ENCODE data around the gene TRMT10B.

Gene TRMT10B, protein sequence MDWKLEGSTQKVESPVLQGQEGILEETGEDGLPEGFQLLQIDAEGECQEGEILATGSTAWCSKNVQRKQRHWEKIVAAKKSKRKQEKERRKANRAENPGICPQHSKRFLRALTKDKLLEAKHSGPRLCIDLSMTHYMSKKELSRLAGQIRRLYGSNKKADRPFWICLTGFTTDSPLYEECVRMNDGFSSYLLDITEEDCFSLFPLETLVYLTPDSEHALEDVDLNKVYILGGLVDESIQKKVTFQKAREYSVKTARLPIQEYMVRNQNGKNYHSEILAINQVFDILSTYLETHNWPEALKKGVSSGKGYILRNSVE

DNA sequence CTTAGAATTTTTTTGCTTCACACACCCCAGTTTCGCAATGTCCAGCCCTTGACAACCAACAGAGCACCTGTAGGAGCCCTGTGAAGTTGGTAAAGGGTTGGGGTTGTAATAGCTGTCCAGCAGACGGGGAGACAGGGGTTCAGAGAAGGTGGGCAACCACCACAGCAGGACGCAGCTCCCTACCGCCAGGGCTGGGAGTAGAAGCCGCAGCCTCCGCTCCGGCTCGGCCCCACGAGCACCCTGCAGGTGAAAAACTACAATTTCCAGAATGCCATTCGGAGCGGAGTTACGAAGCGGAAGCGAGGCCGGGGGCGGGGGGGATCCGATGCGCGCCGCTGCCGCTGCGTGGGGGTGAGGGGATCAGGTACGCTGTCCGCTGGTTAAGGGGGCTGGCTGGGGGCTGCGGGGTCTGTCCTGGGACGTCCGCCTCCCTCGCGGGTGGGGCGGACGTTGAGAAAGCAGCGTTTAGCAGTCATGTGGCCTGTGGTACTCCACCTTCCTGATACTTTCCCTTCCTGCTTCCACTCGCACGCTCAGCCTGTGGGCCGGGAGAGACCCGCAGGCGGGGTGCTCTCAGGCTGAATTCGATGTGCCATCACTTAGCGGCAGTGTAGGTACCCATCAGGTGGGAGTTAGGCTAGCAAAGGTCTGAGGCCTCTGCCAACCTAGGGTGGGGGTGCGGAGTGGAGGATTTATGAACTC lies at the start of gene TRMT10B:
TRMT10B (plus strand) TSS at position 317 of the 702 bp plus-strand sequence. CDS start 8,127 bp downstream, outside the sequence.
- DNase-seq (ENCODE audit: low read depth, low spot score): no peak
- peak within 1 kb of the TSS; percentile 79 for H3K4me3 ChIP-seq (ENCODE audit: low read depth, low read length)
- POLR2A ChIA-PET: no interaction called here
- TF ChIP-seq, protein P1, sequence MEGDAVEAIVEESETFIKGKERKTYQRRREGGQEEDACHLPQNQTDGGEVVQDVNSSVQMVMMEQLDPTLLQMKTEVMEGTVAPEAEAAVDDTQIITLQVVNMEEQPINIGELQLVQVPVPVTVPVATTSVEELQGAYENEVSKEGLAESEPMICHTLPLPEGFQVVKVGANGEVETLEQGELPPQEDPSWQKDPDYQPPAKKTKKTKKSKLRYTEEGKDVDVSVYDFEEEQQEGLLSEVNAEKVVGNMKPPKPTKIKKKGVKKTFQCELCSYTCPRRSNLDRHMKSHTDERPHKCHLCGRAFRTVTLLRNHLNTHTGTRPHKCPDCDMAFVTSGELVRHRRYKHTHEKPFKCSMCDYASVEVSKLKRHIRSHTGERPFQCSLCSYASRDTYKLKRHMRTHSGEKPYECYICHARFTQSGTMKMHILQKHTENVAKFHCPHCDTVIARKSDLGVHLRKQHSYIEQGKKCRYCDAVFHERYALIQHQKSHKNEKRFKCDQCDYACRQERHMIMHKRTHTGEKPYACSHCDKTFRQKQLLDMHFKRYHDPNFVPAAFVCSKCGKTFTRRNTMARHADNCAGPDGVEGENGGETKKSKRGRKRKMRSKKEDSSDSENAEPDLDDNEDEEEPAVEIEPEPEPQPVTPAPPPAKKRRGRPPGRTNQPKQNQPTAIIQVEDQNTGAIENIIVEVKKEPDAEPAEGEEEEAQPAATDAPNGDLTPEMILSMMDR (IDR thresholded peaks at IDR 0.05; ENCODE audit: insufficient read depth, low read length, missing control alignments): no peak
- CTCF ChIA-PET: interaction anchor here (0.9 kb wide), 1 partner anchor 149 kb away, joined by 3 read pairs; no protein-coding TSS in a partner anchor

DNA sequence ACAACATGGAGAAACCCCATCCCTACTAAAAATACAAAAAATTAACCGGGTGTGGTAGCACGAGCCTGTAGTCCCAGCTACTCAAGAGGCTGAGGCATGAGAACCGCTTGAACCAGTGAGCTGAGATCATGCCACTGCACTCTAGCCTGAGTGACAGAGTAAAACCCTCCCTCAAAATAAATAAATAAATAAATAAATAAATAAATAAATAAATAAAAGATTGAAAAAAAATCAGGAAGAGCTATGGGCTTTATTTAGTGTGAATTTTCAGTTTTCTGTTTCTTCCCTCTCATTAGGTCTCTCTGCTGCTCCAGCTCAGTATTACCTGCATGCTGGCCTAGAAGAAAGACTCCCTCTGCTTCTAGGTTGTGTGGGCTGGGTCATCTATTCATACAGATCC lies 47.8 kb upstream of the TRMT10B start:
- H3K4me3 ChIP-seq (ENCODE audit: low read depth, low read length): no peak overlapping the region
- POLR2A ChIA-PET: no interaction called here

DNA sequence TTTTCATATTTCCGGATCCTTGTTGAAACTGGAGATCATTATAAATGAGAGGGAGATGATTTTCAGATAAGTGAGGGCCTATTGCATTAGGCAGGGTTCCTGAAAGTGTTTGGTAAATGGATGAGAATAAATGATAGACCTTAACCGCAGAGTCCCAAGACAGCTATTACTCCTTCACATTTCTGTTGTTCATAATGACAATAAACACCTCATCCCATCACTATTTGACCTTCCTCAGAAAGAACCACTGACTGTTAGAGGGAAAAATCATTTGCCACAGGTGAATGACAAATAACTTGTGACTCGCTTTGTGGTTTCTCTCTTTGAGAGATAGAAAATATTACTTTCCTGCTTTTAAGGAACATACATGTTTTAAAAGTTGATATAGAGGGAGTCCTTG lies 47.3 kb upstream of the TRMT10B start:
- POLR2A ChIA-PET: no interaction called here
- DNase-seq (ENCODE audit: low read depth, low spot score): no peak
- CTCF ChIA-PET: no interaction called here
- TF ChIP-seq, protein P1 (IDR thresholded peaks at IDR 0.05; ENCODE audit: insufficient read depth, low read length, missing control alignments): no peak
- no peak overlapping the region for H3K4me3 ChIP-seq (ENCODE audit: low read depth, low read length)

More for the DNA sequence above, 47.8 kb upstream of the TRMT10B start:
- TF ChIP-seq, protein P1 (IDR thresholded peaks at IDR 0.05; ENCODE audit: insufficient read depth, low read length, missing control alignments): no peak
- CTCF ChIA-PET: no interaction called here
- DNase-seq (ENCODE audit: low read depth, low spot score): no peak

DNA sequence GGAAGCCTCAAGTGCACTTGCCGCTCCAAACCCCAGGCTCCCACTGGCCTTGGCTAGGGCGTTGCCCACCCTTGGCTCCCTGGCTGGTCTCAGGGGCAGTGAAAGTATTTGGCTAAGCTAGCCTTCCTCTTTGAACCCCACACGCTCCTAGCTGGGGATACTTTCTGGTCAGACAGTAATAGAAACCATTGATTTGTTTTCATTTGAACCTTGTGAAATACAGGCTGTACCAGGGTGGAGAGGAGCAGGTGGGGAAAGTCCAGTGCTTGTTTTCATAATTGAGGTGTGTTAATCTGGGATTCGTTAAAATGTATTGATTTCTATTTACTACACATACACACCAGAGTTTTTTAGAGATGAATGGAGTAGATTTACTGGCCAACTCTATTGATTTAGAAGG lies 45.9 kb upstream of the TRMT10B start:
- ChIA-PET POLR2A (no interaction called here), CTCF (no interaction called here)
- H3K4me3 ChIP-seq (ENCODE audit: low read depth, low read length): no peak overlapping the region
- no peak for DNase-seq (ENCODE audit: low read depth, low spot score)
- TF ChIP-seq, protein P1 (IDR thresholded peaks at IDR 0.05; ENCODE audit: insufficient read depth, low read length, missing control alignments): no peak

DNA sequence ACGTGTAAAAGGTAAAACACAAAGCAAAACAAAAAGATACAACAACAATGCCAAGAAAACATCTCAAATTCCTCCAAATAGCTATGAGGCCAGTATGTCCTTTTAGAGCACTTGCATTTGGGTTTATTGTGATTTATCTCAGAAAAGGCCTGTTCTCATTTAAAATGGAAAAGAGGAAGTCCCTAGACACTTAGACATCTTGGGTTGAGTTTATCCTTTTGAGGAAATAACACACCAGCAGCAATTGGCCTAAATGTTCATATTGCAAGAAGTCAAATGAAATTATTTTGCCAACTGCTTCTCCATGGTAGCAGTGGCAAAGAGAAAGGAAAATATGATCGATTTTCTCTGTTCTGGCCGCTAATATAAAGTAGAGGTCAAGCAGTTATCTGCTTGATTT lies 43.6 kb upstream of the TRMT10B start:
- ChIA-PET POLR2A (no interaction called here), CTCF (no interaction called here)
- DNase-seq (ENCODE audit: low read depth, low spot score): no peak
- TF ChIP-seq, protein P1 (IDR thresholded peaks at IDR 0.05; ENCODE audit: insufficient read depth, low read length, missing control alignments): no peak
- no peak overlapping the region for H3K4me3 ChIP-seq (ENCODE audit: low read depth, low read length)

DNA sequence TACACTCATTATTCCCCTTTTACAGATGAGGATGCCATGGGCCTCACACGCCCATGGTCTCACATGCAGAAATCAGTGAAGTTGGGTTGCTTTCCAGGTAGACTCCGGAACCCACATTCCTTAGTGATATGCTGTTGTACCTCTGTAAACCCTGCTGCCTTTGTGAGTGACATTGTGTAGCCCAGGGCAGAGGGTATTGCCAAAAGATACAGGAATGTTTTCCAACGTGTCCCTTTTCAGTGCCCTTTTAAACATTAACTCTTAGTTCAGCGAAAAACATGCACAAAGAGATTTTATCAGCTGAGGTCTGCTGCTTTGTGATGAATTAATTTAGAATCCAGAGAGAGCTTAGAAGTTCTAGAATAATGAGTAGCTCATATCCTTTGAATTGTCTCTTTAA lies 38.3 kb upstream of the TRMT10B start:
- TF ChIP-seq, protein P1 (IDR thresholded peaks at IDR 0.05; ENCODE audit: insufficient read depth, low read length, missing control alignments): no peak
- ChIA-PET POLR2A (interaction anchor here (0.5 kb wide), 1 partner anchor 86 kb away, joined by 3 read pairs; no protein-coding TSS in a partner anchor), CTCF (no interaction called here)
- H3K4me3 ChIP-seq (ENCODE audit: low read depth, low read length): no peak overlapping the region
- DNase-seq (ENCODE audit: low read depth, low spot score): no peak
